Fibroblast of gingiva (primary cell): Measurements from ENCODE around the gene FBXO3.
"Not testable (repeated sequence)": the region's sequence is repeated elsewhere in the genome, so short reads cannot be mapped to it uniquely, and the experiment has no call there.

Source experiments
- DNase-seq: peaks from one replicate; pipeline ENCODE4 v3.0.0-alpha.2; 2011; ENCODE audit warnings: low read depth

Gene FBXO3, protein sequence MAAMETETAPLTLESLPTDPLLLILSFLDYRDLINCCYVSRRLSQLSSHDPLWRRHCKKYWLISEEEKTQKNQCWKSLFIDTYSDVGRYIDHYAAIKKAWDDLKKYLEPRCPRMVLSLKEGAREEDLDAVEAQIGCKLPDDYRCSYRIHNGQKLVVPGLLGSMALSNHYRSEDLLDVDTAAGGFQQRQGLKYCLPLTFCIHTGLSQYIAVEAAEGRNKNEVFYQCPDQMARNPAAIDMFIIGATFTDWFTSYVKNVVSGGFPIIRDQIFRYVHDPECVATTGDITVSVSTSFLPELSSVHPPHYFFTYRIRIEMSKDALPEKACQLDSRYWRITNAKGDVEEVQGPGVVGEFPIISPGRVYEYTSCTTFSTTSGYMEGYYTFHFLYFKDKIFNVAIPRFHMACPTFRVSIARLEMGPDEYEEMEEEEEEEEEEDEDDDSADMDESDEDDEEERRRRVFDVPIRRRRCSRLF

DNA sequence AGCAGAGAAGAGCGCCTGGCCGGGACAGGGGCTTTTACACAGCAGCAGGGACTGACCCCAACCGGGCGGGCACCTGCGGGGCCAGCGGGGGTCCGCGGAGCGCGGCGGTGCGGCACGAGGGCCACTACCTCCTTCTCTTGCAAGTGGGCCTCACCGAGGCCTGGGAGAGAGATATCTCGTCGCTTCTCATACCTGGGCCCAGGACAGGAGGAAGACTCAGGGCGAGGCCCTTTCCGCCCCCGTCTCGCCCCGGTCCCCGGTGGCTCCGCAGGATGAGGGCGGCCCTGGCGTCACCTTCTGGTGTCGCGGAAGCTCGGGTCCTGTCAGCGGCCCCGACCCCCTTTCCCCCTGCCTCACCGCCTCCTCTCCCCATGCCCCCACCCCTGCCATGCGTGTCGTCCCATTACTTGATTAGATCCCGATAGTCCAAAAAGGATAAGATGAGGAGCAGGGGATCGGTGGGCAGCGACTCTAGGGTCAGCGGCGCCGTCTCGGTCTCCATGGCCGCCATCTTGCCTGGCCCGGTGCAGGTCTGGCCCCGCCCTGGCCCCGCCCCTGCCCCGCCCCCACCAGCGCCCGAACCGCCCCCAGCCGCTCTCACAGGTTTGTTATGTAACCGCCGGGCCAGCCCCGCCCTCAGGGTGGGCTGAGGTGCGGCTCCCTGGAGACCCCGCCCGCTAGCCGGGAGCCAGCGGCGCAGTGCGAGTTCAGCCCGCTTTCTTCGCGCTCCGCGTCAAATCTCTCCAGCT is at the start of gene FBXO3:
FBXO3 (minus strand) TSS at position 534 of the 749 bp plus-strand sequence; CDS start at position 511, 23 bp downstream.
- peak; percentile 40 for DNase-seq

DNA sequence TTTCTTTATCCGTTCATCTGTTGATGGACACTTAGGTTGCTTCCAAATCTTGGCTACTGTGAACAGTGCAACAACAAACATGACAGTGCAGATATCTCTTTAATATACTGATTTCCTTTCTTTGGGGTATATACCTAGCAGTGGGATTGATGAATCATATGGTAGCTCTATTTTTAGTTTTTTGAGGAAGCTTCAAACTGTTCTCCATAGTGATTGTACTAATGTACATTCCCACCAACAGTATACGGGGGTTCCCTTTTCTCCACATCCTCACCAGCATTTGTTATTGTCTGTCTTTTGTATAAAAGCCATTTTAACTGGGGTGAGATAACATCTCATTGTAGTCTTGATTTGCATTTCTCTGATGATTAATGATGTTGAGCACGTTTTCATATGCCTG is 48.7 kb upstream of the FBXO3 start:
- not testable (repeated sequence) for DNase-seq

DNA sequence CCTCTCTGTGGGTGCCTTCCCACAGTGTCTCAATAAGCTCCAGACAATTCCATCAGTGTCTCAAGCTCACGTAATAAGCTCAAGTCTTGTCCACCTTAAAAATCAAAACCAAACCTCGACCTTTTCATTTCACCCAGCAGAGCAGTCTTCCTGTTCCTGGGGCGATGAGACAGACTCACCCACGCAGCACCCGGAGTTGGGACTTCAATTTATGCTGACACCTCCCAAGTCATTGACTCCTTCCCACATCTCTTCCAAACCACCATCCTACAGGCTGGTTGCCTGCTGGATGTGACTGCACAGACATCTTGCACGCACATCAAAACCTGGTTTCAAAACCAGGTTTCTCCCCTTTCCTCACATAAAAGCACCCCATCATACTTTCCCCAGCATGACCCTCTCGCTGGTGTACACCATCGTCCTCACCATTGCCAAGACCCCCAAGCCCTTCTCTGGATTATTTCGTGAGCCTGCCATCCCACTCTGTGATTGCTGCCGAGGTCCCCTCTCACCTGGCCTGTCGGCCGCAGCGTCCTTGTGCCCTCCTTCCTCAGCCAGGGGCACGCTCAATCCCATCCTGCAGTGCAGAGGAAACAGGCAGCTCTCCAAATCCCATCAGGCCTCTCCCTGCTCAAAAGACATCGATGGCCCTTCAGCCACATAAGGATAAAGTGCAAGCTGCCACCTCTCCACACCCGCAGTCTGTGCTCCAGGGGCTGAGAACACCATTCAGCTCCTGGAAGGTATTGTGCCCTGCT is 45.1 kb upstream of the FBXO3 start:
- DNase-seq = no peak

DNA sequence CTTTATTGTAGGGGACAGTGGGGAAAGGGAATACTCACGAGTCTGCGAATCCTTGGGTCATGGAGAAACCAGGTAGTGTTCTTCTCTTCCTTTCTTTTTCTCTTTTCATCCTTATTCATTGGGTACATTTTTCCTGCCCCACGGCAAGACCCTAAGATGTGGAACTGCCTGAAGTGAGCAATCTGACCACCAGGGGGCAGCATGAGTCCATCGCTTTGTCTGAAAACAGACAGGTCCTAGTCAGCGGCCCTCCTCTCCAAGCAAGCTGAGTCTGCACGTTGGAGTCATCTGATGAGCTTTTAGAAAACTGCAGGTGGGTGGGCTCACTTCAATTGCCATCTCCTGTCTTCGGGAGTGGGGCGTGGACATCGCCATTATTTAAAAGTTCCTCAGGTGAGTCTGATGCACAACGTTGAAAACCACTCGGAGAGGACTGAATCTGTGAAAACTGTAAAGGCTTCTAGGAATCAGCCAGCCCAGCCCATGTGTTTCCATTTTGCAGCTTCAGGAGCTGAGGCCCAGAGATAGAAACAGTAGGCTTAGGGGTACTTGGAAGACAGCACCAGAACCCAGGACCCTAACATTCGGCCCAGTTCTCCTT is 34.0 kb upstream of the FBXO3 start:
- peak; percentile 54 for DNase-seq

DNA sequence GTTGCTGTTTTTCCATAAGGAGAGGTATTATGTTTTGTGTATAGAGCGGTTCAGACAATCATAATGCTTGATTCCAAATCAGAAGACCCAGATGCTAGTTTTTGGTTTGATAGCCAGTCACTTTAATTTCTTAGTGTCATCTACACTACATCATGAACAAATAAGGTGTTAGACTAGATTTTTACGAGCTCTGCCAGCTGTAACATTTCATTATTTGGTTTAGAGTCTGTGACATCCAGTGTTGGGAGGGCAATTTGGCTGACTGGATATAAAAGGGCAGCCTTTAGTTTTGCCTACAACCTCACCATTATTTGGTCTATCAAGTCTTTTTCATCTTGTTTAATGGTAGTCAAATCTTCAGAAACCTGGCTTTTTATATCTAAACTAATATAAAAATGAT is 30.2 kb upstream of the FBXO3 start:
- no peak for DNase-seq

DNA sequence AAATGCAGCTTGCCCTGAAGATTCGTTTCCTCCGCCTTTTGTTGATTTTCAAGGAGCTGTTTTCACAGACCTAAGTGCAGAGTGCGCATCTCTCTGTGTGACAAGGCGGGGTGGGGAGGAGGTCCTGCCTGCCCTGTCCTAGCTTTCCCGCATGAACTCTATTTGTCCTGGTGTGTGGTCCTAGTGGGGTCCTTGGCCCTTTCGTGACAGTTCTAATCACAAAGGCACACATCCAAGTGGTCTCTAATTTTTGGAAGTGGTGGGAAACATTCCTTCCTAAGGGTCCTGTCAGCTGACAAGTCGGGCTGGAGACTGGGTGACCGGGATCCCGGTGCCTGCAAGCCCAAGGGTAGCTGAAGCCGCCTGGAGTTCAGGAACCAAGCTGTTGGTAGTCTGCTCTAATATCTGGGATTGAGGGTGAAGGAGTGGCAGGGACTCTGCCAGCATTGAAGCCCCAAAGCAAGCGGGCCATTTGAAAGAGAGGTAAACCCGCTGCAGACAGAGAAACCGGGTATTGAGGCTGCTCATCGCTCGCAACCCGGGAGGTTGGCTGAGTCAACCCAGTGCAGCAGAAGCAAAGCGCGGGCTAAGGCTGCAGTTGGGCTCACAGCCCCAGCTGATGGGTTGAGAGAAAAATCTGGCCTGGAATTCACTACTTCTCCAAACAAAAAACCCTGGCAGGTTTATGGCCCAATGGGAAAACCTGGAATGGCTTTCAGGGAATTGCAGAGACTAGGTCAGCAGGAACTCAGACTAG is 28.1 kb upstream of the FBXO3 start:
- DNase-seq = peak; percentile 59

DNA sequence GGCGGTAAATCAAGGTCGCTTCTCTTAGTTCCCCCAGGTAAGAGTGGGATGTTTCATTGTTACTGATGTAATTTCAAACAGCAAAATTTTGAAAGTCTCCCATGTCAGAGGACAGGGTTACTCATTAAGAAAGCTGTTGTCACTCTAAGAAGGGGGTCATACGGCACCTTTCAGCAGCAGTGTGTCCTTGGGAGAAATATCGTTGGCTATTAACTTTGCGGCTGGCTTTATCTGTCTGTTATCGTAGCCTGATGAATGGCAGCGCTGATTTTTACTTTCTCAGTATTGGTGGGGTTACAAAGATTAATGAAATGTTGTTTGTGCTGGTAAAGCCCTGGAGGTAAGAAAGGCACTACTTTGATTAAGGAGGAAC is 27.5 kb upstream of the FBXO3 start:
- DNase-seq = no peak

DNA sequence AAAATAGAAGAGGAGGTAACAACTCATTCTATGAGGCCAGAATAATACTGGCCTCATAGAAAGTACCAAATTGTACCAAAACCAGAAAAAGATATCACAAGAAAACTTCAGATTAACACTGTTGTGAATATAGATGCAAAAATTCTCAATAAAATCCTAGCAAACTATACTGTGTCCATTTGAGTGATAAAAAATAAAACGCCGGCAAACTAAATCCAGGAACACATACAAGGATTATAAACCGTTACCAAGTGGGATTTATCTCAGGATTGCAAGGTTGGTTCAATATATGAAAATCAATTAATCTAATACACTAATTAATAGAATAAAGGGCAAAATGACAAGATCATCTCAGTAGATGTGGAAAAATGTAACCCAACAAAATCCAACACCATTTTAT is 23.6 kb upstream of the FBXO3 start:
- DNase-seq = no peak

DNA sequence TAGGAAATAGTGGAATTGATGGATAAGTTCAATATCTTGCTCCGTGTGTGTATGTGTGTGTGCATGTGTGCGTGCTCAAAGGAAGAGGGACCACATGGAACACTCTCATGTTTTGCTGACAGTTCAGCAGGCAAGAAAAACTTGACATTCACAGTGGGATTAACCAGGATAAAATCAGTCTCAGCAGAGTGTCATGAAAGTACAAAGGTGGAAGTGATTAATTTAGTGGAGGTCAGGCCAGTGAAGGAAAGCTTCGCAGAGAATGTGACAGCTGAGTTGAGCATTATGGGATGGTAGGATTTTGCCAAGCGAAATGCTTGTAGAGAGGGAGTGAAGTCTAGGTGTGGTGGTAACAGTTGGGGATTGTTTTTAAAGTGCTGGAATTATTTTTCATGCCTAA is 15.7 kb upstream of the FBXO3 start:
- no peak for DNase-seq

DNA sequence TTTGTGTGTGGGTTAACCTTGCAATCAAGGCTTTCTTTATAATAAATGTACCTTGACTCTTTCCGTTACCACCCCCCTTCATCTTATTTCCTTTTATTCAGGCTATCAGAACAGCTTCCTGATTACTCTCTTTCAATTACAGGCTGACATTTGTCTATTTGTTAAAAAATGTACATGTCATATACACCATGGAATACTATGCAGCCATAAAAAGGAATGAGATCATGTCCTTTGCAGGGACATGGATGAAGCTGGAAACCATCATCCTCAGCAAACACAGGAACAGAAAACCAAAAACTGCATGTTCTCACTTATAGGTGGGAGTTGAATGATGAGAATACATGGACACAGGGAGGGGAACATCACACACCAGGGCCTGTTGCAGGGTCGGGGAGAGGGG is 13.8 kb upstream of the FBXO3 start:
- DNase-seq = not testable (repeated sequence)

DNA sequence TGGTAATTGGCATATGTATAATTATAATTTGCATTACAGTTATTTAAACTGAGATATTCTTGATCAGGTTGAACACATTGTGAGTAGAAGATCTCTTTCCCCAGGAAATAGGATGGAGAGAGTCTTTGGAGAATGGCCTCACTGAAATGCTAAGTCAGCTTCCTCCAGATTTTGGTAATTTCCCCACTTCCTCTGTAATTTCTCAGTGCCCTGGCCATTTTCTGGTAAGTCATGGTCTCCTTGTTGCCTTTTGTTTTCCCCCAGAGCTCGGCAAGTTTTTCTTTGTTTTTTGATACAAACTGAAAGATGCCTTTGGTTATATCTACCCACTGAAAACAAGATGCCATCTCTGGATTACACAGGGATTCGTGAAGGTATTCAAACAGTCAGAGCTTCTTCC is 12.8 kb upstream of the FBXO3 start:
- no peak for DNase-seq

DNA sequence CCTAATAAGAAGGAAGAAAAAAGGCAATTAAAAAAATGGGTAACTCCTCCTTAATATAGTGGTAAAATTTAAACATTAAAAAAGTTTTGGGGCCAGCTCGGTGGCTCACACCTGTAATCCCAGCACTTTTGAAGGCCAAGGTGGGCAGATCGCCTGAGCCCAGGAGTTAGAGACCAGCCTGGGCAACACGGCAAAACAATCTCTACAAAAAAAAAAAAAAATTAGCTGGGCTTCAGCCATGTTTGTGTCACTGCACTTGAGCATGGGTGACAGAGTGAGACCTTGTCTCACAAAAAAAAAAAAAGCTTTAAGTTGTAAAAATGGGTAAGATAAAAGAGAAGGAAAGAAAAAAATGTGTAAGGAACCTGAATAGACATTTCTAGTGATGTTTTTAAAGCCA is 11.3 kb upstream of the FBXO3 start:
- no peak for DNase-seq

DNA sequence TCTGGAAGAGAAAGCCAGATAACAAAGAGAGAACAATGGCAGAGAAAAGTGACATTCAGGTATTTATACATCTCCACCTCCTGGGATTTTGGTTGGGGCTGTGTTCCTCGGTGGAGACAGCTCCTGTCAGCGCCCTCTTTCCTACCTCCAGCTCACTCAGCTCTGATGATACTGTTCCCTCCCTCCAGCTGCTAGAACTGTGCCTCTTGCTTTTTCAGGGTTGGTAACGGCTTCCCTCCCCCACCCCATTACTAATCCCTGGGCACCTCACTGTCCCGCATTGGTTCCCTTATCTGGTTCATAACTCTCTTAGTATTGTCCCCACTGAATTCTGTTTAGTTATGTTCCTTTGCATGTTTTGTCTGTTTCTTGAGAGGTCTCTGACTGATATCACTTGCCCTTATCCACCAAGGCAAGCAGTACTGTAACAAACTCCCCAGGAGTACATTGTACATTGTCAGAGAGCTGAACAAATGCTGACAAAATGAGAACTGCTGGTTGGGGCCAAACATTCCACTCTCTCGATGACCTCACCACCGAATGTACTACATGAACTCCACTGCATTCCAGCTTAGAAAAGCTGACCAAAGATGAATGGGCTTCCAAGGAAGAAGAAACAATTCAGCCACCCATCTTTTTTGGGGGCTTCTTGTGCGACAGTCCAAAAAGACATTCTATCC is 5.7 kb upstream of the FBXO3 start:
- peak; percentile 46 for DNase-seq

DNA sequence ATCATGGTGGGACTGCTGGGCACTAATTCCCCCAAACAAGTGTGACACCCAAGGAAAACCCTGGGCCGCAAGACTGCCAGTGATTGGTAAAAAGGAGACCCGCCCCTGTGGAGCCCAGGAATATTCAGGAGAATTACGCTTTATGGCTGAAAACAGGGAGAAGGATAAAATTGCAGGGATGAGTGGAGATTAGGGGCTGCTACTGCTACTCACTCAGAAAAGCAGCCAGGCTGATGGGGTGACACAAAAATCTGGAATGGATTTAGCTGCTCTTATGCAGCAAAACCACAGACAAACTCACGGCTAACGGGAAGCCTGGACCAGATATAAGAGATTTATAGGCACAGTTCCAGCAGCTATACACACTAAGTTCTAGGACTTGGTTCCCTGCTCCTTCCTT is 4.4 kb upstream of the FBXO3 start:
- DNase-seq = peak; percentile 54

DNA sequence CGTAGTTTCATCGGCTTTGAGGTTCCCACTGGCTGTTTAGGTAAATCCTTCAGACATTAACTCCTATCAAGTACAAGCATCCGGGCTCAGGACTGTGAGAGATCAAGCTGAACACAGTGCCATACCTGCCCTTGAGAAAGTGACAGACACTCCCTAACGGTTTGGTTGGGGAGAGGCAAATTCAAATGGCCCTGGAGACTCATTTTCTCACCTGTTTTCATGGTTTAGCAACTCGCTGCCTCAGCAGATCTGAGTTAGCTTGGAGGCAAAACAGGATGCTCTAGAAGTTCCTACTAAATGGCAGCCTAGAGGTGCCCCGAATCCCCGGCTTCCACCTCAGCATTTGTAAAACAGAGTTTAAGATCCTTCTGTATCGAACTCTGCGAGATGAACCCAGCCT is 3.6 kb upstream of the FBXO3 start:
- no peak for DNase-seq

DNA sequence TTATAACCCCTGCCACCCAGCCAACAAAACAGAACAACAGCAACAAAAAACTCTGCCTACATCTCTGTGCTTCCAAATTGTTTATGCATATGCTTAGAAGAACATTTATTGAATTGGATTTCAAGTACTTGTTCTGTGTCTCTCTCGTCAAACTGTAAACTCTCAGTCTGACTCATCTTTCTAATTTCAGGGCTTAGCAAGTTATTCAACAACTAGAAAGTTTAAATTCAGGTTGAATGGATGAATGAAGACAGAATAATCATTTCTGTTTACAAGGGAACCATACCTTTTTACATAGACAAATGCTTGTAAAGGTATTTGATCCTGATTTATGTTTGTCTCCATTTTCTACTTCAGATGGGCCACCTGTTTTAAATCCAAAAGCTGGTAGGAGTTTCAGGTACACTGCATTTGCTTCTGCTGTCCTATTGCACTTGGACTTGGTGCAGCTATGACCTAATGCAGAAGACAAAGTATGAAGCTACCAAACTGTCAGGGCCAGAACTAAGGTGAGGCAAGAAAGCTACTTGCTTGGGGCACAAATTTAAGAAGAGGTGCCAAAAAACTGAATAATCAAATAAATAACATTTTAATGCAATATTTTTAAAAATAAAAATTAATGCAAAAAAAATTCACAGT is 1.6 kb upstream of the FBXO3 start:
- no peak for DNase-seq

DNA sequence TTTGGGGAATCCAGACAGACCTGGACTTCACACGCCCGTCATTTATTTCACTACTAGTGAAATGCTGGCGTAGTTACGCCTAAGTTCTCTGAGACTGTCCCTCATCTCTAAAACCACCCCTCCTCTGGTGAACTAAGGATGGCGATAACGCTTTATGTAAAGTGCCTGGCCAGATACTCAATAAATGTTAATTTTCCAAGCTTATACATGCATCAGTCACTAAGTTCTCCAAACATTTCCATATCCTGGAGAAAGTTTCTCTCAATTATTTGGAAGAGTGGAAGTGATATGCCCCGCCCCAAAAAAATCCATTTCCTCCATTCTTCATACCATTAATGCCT is 1.1 kb upstream of the FBXO3 start:
- no peak for DNase-seq

DNA sequence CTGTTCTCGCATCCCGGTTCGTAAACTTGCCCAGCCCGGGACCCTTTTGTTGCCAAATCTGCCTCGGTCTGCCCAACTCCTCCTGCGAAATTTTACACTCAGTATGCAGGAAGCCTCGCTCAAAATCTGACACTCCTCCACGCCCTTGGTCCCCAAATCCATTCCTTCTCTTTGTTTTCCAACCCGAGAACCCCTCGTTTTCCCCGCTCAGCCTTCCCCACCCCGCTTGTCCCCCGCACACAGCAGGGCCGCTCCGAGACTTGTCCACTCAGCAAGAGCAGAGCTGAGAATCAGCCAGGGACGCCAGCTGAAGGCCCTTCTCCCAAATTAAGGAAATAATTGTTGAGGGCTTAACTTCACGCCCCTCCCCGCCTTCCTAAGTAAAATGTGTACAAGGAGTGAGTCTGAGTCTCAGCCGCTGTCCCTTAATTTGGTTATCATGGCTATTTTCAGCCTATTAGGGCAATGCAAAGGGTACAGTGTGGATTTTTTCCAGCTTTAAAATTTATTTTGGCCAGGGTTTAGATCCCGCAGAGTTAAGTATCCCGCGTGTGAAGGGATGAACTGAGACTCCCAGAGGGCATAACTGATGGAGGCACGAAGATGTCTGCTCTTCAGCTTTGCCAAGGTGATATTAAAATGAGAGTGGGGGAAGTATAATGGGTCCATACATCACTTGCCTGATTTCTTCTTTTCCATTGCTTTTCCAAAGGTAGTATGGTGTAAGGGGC is 581 bp upstream of the FBXO3 start:
- DNase-seq = no peak

DNA sequence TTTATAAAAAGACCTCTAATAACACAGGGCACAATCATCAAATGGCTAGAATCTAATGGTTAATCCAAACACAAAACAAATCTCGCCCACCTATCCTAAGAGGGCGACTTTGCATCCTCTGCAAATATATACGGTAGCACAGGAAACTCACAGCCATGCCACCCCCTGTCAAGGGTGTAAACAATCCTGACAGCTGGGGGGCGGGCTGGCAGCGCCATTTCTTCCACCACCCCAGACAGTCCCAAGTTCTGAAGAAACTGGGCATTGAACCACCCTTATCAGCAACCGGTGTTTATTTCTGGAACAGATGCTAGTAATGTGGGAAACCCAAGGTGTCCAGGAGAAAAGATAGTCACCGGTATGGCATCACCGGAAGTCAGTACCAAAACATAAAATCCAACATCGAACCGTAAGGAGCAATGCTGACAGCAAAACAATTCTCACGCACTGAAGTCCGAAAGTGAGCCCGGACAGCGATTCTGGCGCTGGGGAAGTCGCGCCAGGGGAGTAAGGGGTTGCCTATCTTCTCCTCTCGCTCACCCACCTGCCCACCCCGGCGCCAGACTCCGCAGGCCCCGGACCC is 825 bp downstream of the FBXO3 start:
- no peak for DNase-seq
